Stimulated activated CD8-positive, alpha-beta memory T cell treated with anti-CD3 and anti-CD28 coated beads, Interleukin-7, amount 100 ng/mL, for 48 hours (primary cell): ENCODE results near the gene CREBBP.

Experiments
- DNase-seq, 2 donors: peaks; one replicate each; pipeline ENCODE4 v3.0.0-alpha.2; 2020; ENCODE audit warnings: low read depth in 1 of 2; ENCODE audit errors: extremely low read depth in 1 of 2

Gene CREBBP

GRCh38 chr16:3740186-3740585 is 140.3 kb downstream of the CREBBP start:
- DNase-seq, result no peak

GRCh38 chr16:3739636-3740035 is 140.9 kb downstream of the CREBBP start:
- DNase-seq, result no peak

- DNase-seq, result no peak
Observed at GRCh38 chr16:3738541-3738940, 142.0 kb downstream of the CREBBP start.

GRCh38 chr16:3738128-3738527 is 142.4 kb downstream of the CREBBP start:
- DNase-seq, result no peak

DNA sequence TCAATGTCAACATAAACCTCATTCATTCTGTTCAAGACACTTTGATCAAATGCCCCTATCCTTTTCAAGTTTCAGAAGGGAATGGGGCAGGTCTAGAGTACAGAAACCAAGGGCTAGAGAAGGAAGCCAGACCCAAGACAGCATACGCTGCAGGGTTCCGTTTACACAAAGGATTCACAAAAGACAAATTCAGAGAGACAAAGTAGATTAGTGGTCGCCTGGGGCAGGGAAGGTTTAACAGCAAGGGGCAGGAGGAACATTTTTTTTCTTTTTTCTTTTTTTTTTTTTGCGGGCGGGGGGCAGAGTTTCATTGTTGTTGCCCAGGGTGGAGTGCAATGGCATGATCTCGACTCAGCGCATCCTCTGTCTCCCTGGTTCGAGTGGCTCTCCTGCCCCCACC is 143.3 kb downstream of the CREBBP start:
- no peak for DNase-seq

- DNase-seq, result no peak
Observed at GRCh38 chr16:3736116-3736515, 144.4 kb downstream of the CREBBP start.

DNA sequence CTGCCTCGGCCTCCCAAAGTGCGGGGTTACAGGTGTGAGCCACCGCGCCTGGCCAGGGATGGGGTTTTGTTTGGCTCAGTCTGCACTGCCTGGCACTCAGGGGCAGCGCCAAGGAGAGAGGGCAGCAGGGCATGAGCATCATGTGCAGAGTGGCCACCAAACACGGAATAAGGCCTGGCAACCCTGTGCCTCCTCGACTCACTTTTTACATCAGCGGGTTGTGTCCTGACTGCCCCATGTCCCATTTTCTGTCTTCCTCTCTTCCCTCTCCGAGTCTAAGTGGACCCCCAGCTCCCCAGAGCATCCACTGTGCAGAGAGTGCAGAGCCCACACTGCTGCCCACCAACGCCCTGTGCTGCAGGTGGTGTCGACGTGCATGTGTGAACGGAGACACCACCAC is 145.0 kb downstream of the CREBBP start:
- no peak for DNase-seq

- DNase-seq, result no peak
Observed at GRCh38 chr16:3734758-3735221, 145.7 kb downstream of the CREBBP start.

DNA sequence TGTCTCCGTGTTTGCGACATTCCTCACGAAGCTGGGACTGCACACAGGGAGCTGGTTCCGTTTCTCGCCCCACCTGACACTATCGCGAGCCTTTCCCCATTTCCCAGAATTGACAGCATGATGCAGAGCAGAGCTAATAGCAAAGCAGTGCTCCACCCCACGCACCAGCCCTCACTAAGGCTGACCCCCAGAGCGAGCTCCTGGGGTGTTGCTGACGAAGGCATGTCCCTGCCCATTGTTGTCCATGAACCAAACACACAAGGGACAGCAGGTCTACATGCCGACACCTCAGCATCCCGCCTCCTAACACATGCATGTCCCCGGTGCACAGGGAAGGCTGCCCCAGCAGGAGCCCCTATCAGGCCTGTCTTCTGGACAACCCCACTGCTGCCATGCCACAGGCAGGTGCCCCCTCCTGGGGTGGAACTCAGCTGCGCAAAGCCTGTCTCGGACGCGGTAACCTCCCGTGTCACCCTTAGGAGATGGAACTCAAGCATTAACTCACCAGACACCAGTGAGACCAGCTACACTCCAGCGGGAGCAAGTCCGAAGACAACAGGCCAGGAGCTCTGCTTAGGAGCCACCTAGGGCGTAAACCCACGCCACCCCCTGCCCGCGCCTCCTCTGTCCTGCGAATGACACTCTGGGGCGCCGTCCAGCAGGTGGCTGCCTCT is 146.3 kb downstream of the CREBBP start:
- DNase-seq, result no peak

- no peak for DNase-seq
Observed at GRCh38 chr16:3732171-3732570, 148.3 kb downstream of the CREBBP start.

DNA sequence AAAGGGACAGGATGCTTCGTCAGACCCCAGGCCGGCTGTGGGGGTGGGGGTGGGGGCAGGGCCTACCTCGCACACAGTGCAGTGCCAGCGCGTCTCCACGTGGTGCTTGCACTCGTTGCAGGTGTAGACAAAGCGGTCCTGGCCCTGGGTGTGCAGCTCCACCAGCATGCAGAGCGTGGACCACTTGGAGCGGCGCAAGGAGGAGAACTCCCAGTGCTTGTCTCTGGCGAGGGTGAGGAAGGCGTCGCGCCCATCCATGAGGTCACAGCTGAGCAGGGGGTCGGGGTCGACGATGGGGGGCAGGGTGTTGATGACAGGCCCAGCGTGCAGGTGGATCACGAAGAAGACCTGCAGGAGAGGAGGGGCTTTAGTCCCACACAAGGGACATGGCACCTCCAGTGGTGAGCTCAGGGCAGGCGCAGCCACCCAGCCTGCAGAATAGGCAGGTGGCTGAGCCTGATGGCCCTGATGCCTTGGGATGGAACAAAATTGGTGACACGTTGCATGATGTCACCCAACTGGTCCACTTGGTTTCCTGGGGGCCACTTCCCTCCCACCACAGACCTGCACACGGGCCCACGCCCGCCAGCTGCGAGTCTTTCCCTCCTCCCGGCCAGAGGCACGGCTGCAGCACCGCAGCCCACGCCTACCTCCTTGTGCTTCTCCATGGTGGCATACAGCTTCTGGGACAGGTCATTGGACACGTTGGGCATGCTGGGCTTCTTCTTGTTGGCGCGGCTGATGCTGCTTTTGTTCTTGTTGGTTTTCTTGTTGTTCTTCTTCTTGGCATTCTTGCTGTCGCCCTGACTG is 149.2 kb downstream of the CREBBP start:
- DNase-seq, result no peak

DNA sequence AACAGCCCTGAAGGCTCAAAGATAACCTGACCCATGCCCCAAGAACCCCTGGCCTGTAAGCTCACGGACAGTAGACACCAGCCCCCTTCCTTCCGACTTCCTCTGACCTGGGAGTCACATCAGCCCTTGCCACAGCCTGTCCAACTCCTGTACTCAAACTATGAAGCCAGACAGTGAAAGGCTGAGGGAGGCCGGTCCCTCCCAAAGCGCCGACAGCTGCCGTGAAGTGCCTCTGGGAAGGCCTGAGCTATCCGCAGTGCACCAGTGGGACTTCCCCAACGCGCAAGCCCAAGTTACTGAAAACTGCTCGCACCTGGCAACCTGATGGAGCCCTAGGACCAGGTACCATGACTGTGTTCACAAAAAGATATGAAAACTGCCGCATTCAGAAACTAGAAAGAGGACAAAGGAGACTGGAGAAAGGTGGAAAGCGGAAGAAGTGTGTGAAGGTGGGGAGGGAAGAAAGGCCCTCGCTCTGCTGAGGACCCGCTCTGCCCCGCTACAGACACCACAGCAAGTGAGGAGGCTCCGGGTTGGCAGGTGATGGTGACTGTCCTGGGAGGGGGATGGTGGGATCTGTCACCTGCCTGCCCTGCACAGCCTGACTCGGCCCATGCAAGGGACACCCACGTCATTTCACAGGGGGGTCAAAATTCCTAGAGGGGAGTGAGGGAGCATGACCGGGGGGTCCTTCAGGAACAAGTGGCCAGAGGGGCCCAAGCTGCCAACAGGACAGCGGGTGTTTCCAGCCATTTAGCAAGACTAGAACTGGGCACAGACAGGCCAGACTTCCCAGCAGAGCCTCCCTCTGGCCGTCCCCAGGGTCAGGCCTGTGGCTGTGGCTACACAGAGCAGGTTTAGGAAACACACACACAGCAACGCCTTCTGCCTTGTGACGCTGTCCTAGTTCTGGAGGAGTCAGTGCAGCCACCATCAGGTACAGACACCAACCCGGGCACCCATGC is 150.1 kb downstream of the CREBBP start:
- no peak for DNase-seq

DNA sequence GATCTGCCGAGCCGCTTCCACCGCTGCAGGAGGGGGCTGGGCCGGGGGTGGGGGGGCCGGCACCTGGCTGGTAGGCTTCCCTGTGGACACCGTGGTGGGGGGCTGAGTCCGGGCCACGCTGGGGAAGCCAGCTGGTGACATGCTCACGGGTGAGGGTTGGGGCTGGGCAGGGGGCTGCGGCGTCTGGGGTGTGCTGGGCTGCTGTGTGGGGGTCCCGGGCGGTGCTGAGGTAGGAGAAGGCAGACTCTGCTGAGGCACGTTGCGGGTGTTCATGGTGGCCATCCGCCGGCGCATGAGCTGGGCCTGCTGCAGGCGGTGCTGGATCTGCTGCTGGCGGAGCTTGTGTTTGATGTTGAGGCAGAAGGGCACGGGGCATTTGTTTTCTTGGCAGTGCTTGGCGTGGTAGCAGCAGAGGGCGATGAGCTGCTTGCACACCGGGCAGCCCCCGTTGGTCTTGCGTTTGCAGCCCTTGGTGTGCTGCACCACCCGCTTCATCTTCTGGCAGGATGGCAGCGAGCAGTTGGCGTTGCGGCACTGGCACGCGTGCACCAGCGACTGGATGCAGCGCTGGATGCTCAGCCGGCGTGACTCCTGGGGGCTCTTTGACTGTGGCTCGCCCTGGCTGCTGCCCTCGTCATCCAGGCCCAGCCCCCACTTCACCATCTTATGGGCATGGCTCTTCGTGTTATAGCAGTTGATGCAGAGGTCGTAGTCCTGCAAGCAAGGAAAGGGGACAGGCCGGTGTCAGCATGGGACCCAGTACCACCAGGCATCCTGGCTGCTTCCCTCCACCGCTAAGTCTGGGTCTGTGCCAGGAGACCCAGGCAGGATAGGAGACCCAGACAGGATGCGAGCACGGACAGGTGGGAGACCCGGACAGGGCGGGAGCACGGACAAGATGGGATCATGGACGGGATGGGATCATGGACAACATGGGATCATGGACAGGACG is 151.1 kb downstream of the CREBBP start:
- DNase-seq, result no peak

DNA sequence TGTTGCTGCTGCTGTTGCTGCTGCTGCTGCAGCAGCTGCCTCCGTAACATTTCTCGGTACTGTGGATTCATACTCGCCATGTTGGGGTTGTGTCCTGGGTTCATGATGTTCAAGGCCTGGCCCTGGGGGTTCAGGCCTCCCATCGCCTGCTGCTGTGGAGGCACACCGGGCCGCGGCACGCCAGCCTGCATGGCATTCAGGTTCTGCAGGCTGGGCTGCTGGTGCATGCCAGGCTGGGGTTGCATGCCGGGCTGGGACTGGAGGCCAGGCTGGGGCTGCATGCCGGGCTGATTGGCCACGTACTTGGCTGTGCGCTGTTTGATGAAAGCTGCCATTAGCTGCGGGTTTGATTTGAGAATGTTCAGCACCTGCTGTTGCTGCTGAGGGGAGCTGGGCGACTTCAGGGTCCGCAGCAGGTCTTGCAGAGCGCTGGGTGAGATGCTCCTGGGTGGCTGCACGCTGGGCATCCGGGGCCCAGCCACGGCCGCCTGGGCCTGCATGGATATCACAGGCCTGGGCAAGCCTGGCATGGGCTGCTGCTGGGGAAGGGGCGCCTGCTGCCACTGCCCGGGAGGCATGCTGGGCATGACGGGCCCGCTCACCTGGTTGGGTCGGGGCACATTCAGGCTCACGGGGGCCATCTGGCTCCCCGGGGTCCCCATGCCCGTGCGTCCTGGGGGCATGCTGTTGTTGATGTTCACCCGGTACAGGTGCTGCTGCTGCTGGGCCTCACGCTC is 151.9 kb downstream of the CREBBP start:
- no peak for DNase-seq

GRCh38 chr16:3727806-3728381 is 152.6 kb downstream of the CREBBP start:
- DNase-seq, result no peak

DNA sequence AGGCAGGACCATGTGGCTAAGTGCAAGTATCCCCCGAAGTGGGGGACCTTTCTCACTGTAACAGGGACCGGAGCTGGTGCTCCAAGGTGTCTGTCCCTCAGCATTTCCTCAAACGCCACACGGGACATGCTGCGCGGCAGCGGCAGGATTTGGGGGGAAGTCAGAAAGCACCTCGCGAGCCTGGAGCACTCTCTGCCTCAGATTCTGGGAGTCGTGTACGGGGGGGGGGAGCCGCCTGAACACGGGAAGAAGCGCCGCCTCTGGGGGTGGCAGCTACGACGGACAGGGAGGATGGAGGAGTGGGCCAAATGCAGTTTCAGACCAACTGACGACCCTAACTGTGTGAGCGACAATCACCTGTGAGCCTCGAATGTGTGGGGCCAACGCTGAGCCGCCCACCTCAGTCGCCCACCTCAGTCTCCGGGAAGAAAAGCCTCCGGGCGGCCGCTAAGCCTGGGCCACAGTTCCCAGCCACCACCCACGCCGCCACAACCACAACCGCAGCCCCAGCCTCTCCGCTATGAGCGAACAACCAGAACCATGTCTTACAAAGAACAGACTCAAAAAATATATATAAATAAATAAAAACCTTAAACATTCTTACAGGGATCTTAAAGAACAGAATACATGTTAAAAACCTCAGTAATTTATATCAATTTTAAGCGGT is 154.4 kb downstream of the CREBBP start:
- no peak for DNase-seq

- DNase-seq, result no peak
Observed at GRCh38 chr16:3725276-3725675, 155.2 kb downstream of the CREBBP start.

DNA sequence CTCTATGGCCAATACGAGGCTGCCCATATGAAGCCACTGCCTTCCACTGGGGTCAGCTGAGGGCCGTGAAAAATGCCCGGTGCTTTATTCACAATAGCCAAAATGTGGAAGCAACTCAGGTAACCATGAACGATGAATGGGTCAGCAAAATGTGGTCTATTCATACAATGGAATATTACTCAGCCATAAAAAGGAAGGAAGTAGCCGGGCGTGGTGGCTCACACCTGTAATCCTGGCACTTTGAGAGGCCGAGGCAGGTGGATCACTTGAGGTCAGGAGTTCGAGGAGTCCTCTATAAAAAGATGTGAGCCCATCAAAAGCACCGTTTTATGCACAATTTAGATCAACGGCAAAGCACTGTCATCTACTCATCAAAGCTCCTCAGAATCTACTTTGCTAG is 158.0 kb downstream of the CREBBP start:
- DNase-seq, result no peak

DNA sequence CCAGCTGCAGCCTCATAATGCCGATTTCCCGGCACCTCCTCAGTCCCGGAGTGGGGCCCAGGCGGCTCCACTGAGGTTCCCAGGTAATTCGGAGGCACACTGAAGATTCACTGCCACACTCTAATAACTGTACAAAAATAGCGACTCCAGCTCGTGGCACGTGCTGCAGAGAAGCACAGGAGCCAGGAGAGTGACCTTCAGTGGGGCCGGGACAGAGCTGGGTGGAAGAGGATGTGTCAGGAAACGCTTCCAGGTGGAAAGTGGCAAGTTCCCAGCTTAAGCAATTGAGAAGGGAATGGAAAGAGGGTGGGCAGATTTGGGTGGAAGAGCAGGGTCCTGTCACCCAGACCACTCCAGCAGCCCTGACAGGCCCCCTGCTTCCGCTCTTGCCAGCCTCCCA is 160.1 kb downstream of the CREBBP start:
- no peak for DNase-seq
